OCI-LY1 (cell line): ENCODE data around the gene TPCN2.

Experiments used
- EZH2 ChIP-seq: fragments of 200-600 bp; sonication (generic), shearing (Covaris generic); IDR thresholded peaks from 2 replicates; pipeline ENCODE4 v1.8.0; 2017; ENCODE audit warnings: borderline replicate concordance, mixed run types, mild to moderate bottlenecking, antibody characterized with exemption, low read length, moderate library complexity, mixed read lengths
- TF ChIP-seq, protein P1 (sequence below): fragments of 200-600 bp; sonication (generic), shearing (Covaris generic); IDR thresholded peaks from 2 replicates; pipeline ENCODE4 v1.5.1; 2017; ENCODE audit warnings: mild to moderate bottlenecking, antibody characterized with exemption, low read length, moderate library complexity, mixed read lengths

GRCh38 chr11:69122326-69122629 is 73.5 kb downstream of the TPCN2 start:
- TF ChIP-seq, protein P1, sequence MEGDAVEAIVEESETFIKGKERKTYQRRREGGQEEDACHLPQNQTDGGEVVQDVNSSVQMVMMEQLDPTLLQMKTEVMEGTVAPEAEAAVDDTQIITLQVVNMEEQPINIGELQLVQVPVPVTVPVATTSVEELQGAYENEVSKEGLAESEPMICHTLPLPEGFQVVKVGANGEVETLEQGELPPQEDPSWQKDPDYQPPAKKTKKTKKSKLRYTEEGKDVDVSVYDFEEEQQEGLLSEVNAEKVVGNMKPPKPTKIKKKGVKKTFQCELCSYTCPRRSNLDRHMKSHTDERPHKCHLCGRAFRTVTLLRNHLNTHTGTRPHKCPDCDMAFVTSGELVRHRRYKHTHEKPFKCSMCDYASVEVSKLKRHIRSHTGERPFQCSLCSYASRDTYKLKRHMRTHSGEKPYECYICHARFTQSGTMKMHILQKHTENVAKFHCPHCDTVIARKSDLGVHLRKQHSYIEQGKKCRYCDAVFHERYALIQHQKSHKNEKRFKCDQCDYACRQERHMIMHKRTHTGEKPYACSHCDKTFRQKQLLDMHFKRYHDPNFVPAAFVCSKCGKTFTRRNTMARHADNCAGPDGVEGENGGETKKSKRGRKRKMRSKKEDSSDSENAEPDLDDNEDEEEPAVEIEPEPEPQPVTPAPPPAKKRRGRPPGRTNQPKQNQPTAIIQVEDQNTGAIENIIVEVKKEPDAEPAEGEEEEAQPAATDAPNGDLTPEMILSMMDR, result no peak
- no peak for TF ChIP-seq EZH2
